DOHH2 (cell line): ENCODE results near the gene PIP5K1C.

ENCODE experiments used
- H3F3A ChIP-seq: fragments of 200-600 bp; sonication (generic), shearing (Covaris generic); 2 replicates; pipeline ENCODE4 v1.6.0; 2016; ENCODE audit warnings: antibody characterized with exemption, mild to moderate bottlenecking; ENCODE audit not compliant: control insufficient read depth, insufficient read depth
- H3K27ac ChIP-seq: fragments of 200-600 bp; sonication (generic); 2 replicates; pipeline ENCODE4 v1.5.1; 2014; ENCODE audit warnings: low read depth, mild to moderate bottlenecking, low read length, moderate library complexity
- H3K27me3 ChIP-seq: fragments of 200-600 bp; sonication (generic); 2 replicates; pipeline ENCODE4 v1.6.1; 2014; ENCODE audit warnings: mild to moderate bottlenecking, low read length, mixed read lengths; ENCODE audit not compliant: control insufficient read depth
- H3K36me3 ChIP-seq: fragments of 200-600 bp; sonication (generic); 2 replicates; pipeline ENCODE4 v1.6.1; 2014; ENCODE audit warnings: mild to moderate bottlenecking, low read length, moderate library complexity, mixed read lengths; ENCODE audit not compliant: control insufficient read depth
- H3K4me1 ChIP-seq: fragments of 200-600 bp; sonication (generic); 2 replicates; pipeline ENCODE4 v1.6.1; 2014; ENCODE audit warnings: mild to moderate bottlenecking, low read length, mixed read lengths; ENCODE audit not compliant: control insufficient read depth
- H3K4me2 ChIP-seq: fragments of 200-600 bp; sonication (generic); 2 replicates; pipeline ENCODE4 v1.6.0; 2014; ENCODE audit warnings: mild to moderate bottlenecking, low read length, moderate library complexity
- H3K4me3 ChIP-seq: fragments of 200-600 bp; sonication (generic); 2 replicates; pipeline ENCODE4 v1.5.1; 2014; ENCODE audit warnings: mild to moderate bottlenecking, low read length, mixed read lengths
- H3K79me2 ChIP-seq: fragments of 200-600 bp; sonication (generic); 2 replicates; pipeline ENCODE4 v1.6.1; 2014; ENCODE audit warnings: mild to moderate bottlenecking, low read length, mixed read lengths; ENCODE audit not compliant: control insufficient read depth
- H3K9me2 ChIP-seq: fragments of 200-600 bp; sonication (generic); replicated peaks from 2 replicates; pipeline ENCODE4 v1.6.1; 2014; ENCODE audit warnings: mild to moderate bottlenecking, low read length, mixed read lengths; ENCODE audit not compliant: control insufficient read depth
- H3K9me3 ChIP-seq: fragments of 200-600 bp; sonication (generic); 2 replicates; pipeline ENCODE4 v1.6.1; 2014; ENCODE audit warnings: antibody characterized with exemption, low read length, mixed read lengths; ENCODE audit not compliant: control insufficient read depth, insufficient read depth
- H4K20me1 ChIP-seq: fragments of 200-600 bp; sonication (generic); 2 replicates; pipeline ENCODE4 v1.6.0; 2014; ENCODE audit warnings: low read depth, mild to moderate bottlenecking, antibody characterized with exemption, low read length, moderate library complexity; ENCODE audit not compliant: control insufficient read depth, insufficient read depth
- CTCF ChIP-seq: fragments of 200-600 bp; sonication (generic); IDR thresholded peaks from one replicate; pipeline ENCODE4 v1.5.1; 2014; ENCODE audit warnings: antibody characterized with exemption, mild to moderate bottlenecking, low read depth, low read length; ENCODE audit not compliant: poor library complexity, severe bottlenecking
- EZH2phosphoT487 ChIP-seq: fragments of 200-600 bp; sonication (generic); IDR thresholded peaks from 2 replicates; pipeline ENCODE4 v1.6.1; 2017; ENCODE audit warnings: borderline replicate concordance, mild to moderate bottlenecking, antibody characterized with exemption, low read length, moderate library complexity, mixed read lengths

Gene PIP5K1C

DNA sequence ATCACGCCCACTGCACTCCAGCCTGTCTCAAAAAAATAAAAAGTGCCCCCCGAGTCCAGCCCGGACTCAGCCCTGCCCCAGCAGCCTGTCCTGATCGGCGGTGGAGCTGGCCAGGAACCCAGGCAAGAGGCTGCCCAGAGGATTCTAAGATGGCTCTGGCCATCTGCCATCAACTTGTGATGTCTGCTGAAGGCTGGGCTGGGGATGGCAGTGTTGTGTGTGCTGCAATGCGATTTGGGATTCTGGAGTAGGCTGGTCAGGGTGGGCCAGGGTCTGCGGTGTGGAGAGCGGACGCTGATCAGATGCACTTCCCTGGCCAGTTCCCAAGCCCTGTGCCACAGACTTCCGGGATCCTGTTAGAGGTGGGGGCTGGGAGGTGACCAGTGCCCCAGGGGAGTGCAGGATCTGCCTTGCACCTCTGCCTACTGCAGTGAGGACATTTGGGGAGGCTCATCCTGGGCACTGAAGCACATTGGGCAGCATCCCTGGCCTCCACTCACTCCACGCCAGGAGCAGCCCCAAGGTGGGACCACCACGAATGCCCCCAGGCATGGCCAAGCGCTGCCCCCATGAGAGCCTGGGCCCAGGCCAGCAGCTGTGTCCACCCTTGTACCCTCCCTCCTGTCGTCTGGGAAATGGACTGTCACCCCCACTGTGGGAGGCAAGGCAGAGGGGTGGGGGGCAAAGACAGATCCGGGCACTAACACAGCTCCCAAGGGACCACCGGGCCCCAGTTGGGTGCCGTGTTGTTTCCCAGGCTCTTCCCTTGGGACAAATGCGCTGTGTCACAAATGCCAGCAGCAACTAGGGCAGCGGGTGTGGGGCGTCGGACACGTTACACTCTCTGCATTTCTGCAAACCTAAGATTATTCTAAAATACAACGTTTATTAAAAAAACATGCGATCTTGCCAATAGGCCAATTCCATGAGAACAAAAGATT is 90.2 kb downstream of the PIP5K1C start:
- TF ChIP-seq CTCF, result no peak
- no peak for TF ChIP-seq EZH2phosphoT487
- no peak overlapping the region for H3K4me2 ChIP-seq
- no peaks in the 10 kb centered on the region for H3F3A ChIP-seq
- H3K27me3 ChIP-seq, result peaks cover 23% of the 10 kb centered on the region
- no peak overlapping the region for H3K27ac ChIP-seq
- H3K79me2 ChIP-seq, result no peaks in the 10 kb centered on the region
- peaks cover 36% of the 10 kb centered on the region for H3K4me1 ChIP-seq
- no peak overlapping the region for H3K4me3 ChIP-seq
- H3K9me3 ChIP-seq, result no peaks in the 10 kb centered on the region
- peaks cover 17% of the 10 kb centered on the region for H3K36me3 ChIP-seq
- no peaks in the 10 kb centered on the region for H3K9me2 ChIP-seq
- H4K20me1 ChIP-seq, result no peaks in the 10 kb centered on the region

DNA sequence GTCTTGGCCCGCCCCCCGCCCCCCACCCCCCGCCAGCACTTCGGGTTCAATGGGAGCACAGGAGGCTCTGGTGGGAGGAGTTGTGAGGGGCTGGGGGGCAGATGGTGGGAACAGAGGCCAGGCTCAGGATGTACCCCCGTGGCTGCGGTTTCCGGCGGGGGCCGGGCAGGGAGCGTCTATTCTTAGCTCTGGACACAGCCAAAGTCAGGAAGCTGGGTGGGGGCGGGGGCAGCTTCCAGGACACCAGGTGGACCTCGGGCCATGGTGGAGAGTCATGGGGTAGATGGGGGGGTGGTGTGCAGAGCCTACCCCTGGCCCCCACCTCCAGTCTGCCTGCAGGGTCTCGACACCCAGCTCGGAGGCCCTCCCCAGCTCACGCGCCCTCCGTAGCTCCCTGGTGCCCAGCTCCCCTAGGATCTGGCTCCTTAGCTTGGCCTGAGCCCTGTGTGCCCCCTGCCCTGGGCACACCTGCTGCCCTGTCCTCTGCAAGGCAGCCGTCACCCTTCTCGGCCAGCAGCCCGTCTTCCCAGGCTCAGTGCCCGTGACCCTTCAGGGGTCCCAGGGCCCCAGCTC is 91.4 kb downstream of the PIP5K1C start:
- no peaks in the 10 kb centered on the region for H3F3A ChIP-seq
- H3K9me2 ChIP-seq, result no peaks in the 10 kb centered on the region
- H3K9me3 ChIP-seq, result no peaks in the 10 kb centered on the region
- H4K20me1 ChIP-seq, result no peaks in the 10 kb centered on the region
- H3K4me1 ChIP-seq, result peaks cover 43% of the 10 kb centered on the region
- no peak overlapping the region for H3K4me2 ChIP-seq
- TF ChIP-seq CTCF (no peak), EZH2phosphoT487 (no peak)
- H3K27ac ChIP-seq, result no peak overlapping the region
- H3K79me2 ChIP-seq, result no peaks in the 10 kb centered on the region
- peaks cover 17% of the 10 kb centered on the region for H3K36me3 ChIP-seq
- peaks cover 24% of the 10 kb centered on the region for H3K27me3 ChIP-seq
- no peak overlapping the region for H3K4me3 ChIP-seq

DNA sequence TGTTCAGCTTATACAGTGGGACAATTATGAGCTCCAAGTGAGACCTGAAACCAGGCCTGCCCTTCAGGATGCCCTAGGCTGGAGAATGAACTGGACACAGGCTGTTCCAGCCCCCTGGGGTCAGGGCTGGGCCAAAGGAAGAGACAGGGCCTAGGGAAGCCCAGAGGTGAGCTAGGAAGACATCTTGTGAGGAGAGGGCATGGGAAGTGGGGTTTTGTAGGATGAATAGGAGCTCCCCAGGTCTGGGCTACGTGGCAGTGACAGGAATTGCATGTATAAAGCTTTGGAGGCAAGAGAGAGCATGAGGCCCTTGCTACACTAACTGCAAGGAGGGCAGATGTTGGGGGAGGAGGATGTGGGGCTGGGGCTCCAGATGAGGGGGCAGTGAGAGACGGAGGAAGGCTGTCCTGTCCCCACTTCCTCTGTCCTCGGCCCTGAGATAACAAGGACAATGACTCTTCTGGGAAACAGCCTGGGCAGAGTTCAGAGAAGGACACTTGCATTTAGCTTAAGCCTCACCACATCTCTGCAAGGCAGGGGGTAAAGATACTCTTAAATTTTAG is 92.1 kb downstream of the PIP5K1C start:
- Histone ChIP-seq H3K9me2 (no peaks in the 10 kb centered on the region), H3K27ac (no peak overlapping the region), H3K4me2 (0 out of 2 replicates have a peak overlapping the region, but pooled peaks have one; percentile 26), H3K27me3 (peaks cover 24% of the 10 kb centered on the region), H3K9me3 (no peaks in the 10 kb centered on the region), H4K20me1 (no peaks in the 10 kb centered on the region), H3K4me3 (no peak overlapping the region), H3K36me3 (peaks cover 17% of the 10 kb centered on the region), H3F3A (no peaks in the 10 kb centered on the region), H3K4me1 (peaks cover 43% of the 10 kb centered on the region), H3K79me2 (no peaks in the 10 kb centered on the region)
- no peak for TF ChIP-seq CTCF
- TF ChIP-seq EZH2phosphoT487, result no peak
